ENCODE results near the gene DNLZ. TPM values are rescaled to one million over a fixed set of nuclear protein-coding genes. Genes with fewer than 3 reads are reported as not detected.
A peak's percentile ranks its signal among the peaks of the same experiment; 100 is the strongest.
"Not testable (repeated sequence)": the region's sequence is repeated elsewhere in the genome, so short reads cannot be mapped to it uniquely, and the experiment has no call there.

Gene DNLZ
- total RNA-seq (10 to 100 TPM; 15.2 to 24.9 (median 22.2) TPM), polyA plus RNA-seq (17.1 TPM)
- long read RNA-seq, donor 1, transcript DNLZ-201 (3 exons, 724 nt): major isoform, 23 of 23 reads
- long read RNA-seq, donor 1, partial matches to known transcripts: 0 of 23 reads
- long read RNA-seq, donor 1, other reads (novel, unspliced or antisense): 0 of 23 reads
- long read RNA-seq, donor 2, transcript DNLZ-201 (3 exons, 724 nt): major isoform, 23 of 26 reads
- long read RNA-seq, donor 2, partial matches to known transcripts: 0 of 26 reads
- long read RNA-seq, donor 2, other reads (novel, unspliced or antisense): 3 of 26 reads
- long read RNA-seq, donor 3: 0 reads
- long read RNA-seq, donor 4, transcript DNLZ-201 (3 exons, 724 nt): major isoform, 12 of 13 reads
- long read RNA-seq, donor 4, partial matches to known transcripts: 0 of 13 reads
- long read RNA-seq, donor 4, other reads (novel, unspliced or antisense): 1 of 13 reads

- peak; percentile 98 to 99 (median 98) for DNase-seq
- intact Hi-C loops (cut with DNase I): no loop called here
Observed at GRCh38 chr9:136363106-136363948, at the start of gene DNLZ. Gene DNLZ (minus strand): TSS chr9:136363744. CDS start chr9:136363714, 30 bp downstream.

GRCh38 chr9:136412962-136413361 lies 49.4 kb upstream of the DNLZ start:
- no peaks in the 10 kb centered on the region for H3K27me3 ChIP-seq (ENCODE audit: control insufficient read depth, insufficient read depth)

More at GRCh38 chr9:136363106-136363948, at the start of gene DNLZ:
- Histone ChIP-seq H3K9me3 (ENCODE audit: control insufficient read depth, low read length) (no peaks in the 10 kb centered on the region), H3K4me1 (ENCODE audit: control insufficient read depth, insufficient read depth, low read length) (peaks cover 5% of the 10 kb centered on the region), H3K27me3 (ENCODE audit: control insufficient read depth, insufficient read depth) (no peaks in the 10 kb centered on the region), H3K27ac (ENCODE audit: low read length) (peak within 1 kb of the TSS; percentile 93), H3K4me3 (ENCODE audit: low read length) (peak within 1 kb of the TSS; percentile 89)
- WGBS: under 1% methylated on average over 97 of the region's 97 CpGs
- ATAC-seq: peak; percentile 88 to 91

GRCh38 chr9:136411378-136411777 lies 47.8 kb upstream of the DNLZ start:
- no peaks in the 10 kb centered on the region for H3K4me1 ChIP-seq (ENCODE audit: control insufficient read depth, insufficient read depth, low read length)
- peak overlapping the region; percentile 75 for H3K4me3 ChIP-seq (ENCODE audit: low read length)
- intact Hi-C loops (cut with DNase I): no loop called here
- H3K27ac ChIP-seq (ENCODE audit: low read length): no peak overlapping the region
- DNase-seq (no peak), ATAC-seq (no peak)
- no peaks in the 10 kb centered on the region for H3K27me3 ChIP-seq (ENCODE audit: control insufficient read depth, insufficient read depth)
- H3K9me3 ChIP-seq (ENCODE audit: control insufficient read depth, low read length): no peaks in the 10 kb centered on the region
- 35% methylated on average over 4 of the region's 4 CpGs for WGBS

More at GRCh38 chr9:136412962-136413361, 49.4 kb upstream of the DNLZ start:
- intact Hi-C loops (cut with DNase I): no loop called here
- H3K4me3 ChIP-seq (ENCODE audit: low read length): no peak overlapping the region
- DNase-seq: no peak
- no peaks in the 10 kb centered on the region for H3K4me1 ChIP-seq (ENCODE audit: control insufficient read depth, insufficient read depth, low read length)
- no peak for ATAC-seq
- no peaks in the 10 kb centered on the region for H3K9me3 ChIP-seq (ENCODE audit: control insufficient read depth, low read length)
- 44% methylated on average over 9 of the region's 9 CpGs for WGBS
- no peak overlapping the region for H3K27ac ChIP-seq (ENCODE audit: low read length)

- intact Hi-C loops (cut with DNase I): no loop called here
- ATAC-seq: peak; percentile 89 to 91
- no peaks in the 10 kb centered on the region for H3K4me1 ChIP-seq (ENCODE audit: control insufficient read depth, insufficient read depth, low read length)
- H3K27ac ChIP-seq (ENCODE audit: low read length): peak within 1 kb of the TSS; percentile 76
- no peaks in the 10 kb centered on the region for H3K9me3 ChIP-seq (ENCODE audit: control insufficient read depth, low read length)
- no peaks in the 10 kb centered on the region for H3K27me3 ChIP-seq (ENCODE audit: control insufficient read depth, insufficient read depth)
- peak within 1 kb of the TSS; percentile 75 for H3K4me3 ChIP-seq (ENCODE audit: low read length)
- under 1% methylated on average over 83 of the region's 83 CpGs for WGBS
- peak; percentile 92 to 98 (median 97) for DNase-seq
Observed at GRCh38 chr9:136410500-136411287, 47.1 kb upstream of the DNLZ start, which contains the start of the genes ENTR1 and PMPCA. Gene ENTR1 (minus strand): TSS chr9:136410614. CDS start chr9:136410397, 217 bp downstream. Gene PMPCA (plus strand): TSS chr9:136410658. CDS start chr9:136410669, 11 bp downstream.

GRCh38 chr9:136409557-136410455 lies 46.3 kb upstream of the DNLZ start:
- peak; percentile 8 to 39 for ATAC-seq
- peak in 2 of 3 donors; percentile 43 to 72 for DNase-seq
- Histone ChIP-seq H3K4me1 (ENCODE audit: control insufficient read depth, insufficient read depth, low read length) (no peaks in the 10 kb centered on the region), H3K4me3 (ENCODE audit: low read length) (peak overlapping the region; percentile 75), H3K27me3 (ENCODE audit: control insufficient read depth, insufficient read depth) (no peaks in the 10 kb centered on the region), H3K9me3 (ENCODE audit: control insufficient read depth, low read length) (no peaks in the 10 kb centered on the region), H3K27ac (ENCODE audit: low read length) (no peak overlapping the region)
- 9% methylated on average over 71 of the region's 71 CpGs for WGBS
- intact Hi-C loops (cut with DNase I): no loop called here

- intact Hi-C loops (cut with DNase I): no loop called here
- ATAC-seq (no peak), DNase-seq (peak in 1 of 3 donors; percentile 18)
- Histone ChIP-seq H3K4me3 (ENCODE audit: low read length) (no peak overlapping the region), H3K4me1 (ENCODE audit: control insufficient read depth, insufficient read depth, low read length) (no peaks in the 10 kb centered on the region), H3K27me3 (ENCODE audit: control insufficient read depth, insufficient read depth) (no peaks in the 10 kb centered on the region), H3K27ac (ENCODE audit: low read length) (no peak overlapping the region), H3K9me3 (ENCODE audit: control insufficient read depth, low read length) (no peaks in the 10 kb centered on the region)
- 89% methylated on average over 7 of the region's 7 CpGs for WGBS
Observed at GRCh38 chr9:136407911-136408310, 44.4 kb upstream of the DNLZ start.

GRCh38 chr9:136407061-136407460 lies 43.5 kb upstream of the DNLZ start:
- H3K27me3 ChIP-seq (ENCODE audit: control insufficient read depth, insufficient read depth); H3K9me3 ChIP-seq (ENCODE audit: control insufficient read depth, low read length); H3K4me3 ChIP-seq (ENCODE audit: low read length); H3K27ac ChIP-seq (ENCODE audit: low read length); intact Hi-C loops (cut with DNase I); H3K4me1 ChIP-seq (ENCODE audit: control insufficient read depth, insufficient read depth, low read length); ATAC-seq: not testable (repeated sequence)
- 92% methylated on average over 28 of the region's 28 CpGs for WGBS
- DNase-seq: peak in 1 of 3 donors; percentile 33

GRCh38 chr9:136405904-136406303 lies 42.4 kb upstream of the DNLZ start:
- 92% methylated on average over 10 of the region's 10 CpGs for WGBS
- H3K27ac ChIP-seq (ENCODE audit: low read length); intact Hi-C loops (cut with DNase I); H3K4me1 ChIP-seq (ENCODE audit: control insufficient read depth, insufficient read depth, low read length); H3K4me3 ChIP-seq (ENCODE audit: low read length); ATAC-seq; H3K9me3 ChIP-seq (ENCODE audit: control insufficient read depth, low read length); H3K27me3 ChIP-seq (ENCODE audit: control insufficient read depth, insufficient read depth): not testable (repeated sequence)
- DNase-seq: peak in 1 of 3 donors; percentile 15

GRCh38 chr9:136405481-136405880 lies 41.9 kb upstream of the DNLZ start:
- no peaks in the 10 kb centered on the region for H3K9me3 ChIP-seq (ENCODE audit: control insufficient read depth, low read length)
- DNase-seq (no peak), ATAC-seq (no peak)
- intact Hi-C loops (cut with DNase I): no loop called here
- H3K27ac ChIP-seq (ENCODE audit: low read length): no peak overlapping the region
- H3K27me3 ChIP-seq (ENCODE audit: control insufficient read depth, insufficient read depth): no peaks in the 10 kb centered on the region
- 88% methylated on average over 7 of the region's 7 CpGs for WGBS
- H3K4me3 ChIP-seq (ENCODE audit: low read length): no peak overlapping the region
- no peaks in the 10 kb centered on the region for H3K4me1 ChIP-seq (ENCODE audit: control insufficient read depth, insufficient read depth, low read length)
